ENCODE measurements around the gene ZNF397.

DNA sequence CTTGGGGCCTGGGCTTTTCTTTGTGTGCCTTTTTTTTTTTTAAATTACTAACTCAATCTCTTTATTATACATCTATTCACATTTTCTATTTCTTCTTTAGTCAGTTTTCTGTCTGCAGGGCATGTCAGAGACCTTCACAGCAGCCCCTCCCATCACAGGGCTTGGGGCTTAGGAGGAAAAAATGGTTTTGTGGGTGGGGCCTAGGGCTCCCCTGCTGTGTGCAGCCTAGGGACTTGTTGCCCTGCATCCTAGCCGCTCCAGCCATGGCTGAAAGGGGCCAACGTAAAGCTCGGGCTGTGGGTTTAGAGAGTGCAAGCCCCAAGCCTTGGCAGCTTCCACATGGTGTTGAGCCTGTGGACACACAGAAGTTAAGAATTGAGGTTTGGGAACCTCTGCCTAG lies 35.4 kb downstream of the ZNF397 start:
- TF ChIP-seq, protein P1, sequence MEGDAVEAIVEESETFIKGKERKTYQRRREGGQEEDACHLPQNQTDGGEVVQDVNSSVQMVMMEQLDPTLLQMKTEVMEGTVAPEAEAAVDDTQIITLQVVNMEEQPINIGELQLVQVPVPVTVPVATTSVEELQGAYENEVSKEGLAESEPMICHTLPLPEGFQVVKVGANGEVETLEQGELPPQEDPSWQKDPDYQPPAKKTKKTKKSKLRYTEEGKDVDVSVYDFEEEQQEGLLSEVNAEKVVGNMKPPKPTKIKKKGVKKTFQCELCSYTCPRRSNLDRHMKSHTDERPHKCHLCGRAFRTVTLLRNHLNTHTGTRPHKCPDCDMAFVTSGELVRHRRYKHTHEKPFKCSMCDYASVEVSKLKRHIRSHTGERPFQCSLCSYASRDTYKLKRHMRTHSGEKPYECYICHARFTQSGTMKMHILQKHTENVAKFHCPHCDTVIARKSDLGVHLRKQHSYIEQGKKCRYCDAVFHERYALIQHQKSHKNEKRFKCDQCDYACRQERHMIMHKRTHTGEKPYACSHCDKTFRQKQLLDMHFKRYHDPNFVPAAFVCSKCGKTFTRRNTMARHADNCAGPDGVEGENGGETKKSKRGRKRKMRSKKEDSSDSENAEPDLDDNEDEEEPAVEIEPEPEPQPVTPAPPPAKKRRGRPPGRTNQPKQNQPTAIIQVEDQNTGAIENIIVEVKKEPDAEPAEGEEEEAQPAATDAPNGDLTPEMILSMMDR (IDR thresholded peaks at IDR 0.05; ENCODE audit: low read depth, low read length, poor library complexity, severe bottlenecking): no peak
- no peak for TF ChIP-seq EZH2phosphoT487 (IDR thresholded peaks at IDR 0.05; ENCODE audit: borderline replicate concordance, low read length)

All from DOHH2 (cell line).